ENCODE data around the gene TMOD4.

Gene TMOD4

GRCh38 chr1:151146072-151146411 is 29.7 kb downstream of the TMOD4 start:
- Mint-ChIP-seq H3K4me1 (peaks cover 50% of the 10 kb centered on the region), H3K27ac (no peak overlapping the region), H3K9me3 (no peaks in the 10 kb centered on the region), H3K27me3 (ENCODE audit: low read depth, poor library complexity) (peaks cover 20% of the 10 kb centered on the region), H3K4me3 (peak overlapping the region; percentile 87), H3K36me3 (ENCODE audit: low read depth) (peaks cover 5% of the 10 kb centered on the region)
- no peak for TF ChIP-seq CTCF (IDR thresholded peaks at IDR 0.05)
- no peak for DNase-seq

DNA sequence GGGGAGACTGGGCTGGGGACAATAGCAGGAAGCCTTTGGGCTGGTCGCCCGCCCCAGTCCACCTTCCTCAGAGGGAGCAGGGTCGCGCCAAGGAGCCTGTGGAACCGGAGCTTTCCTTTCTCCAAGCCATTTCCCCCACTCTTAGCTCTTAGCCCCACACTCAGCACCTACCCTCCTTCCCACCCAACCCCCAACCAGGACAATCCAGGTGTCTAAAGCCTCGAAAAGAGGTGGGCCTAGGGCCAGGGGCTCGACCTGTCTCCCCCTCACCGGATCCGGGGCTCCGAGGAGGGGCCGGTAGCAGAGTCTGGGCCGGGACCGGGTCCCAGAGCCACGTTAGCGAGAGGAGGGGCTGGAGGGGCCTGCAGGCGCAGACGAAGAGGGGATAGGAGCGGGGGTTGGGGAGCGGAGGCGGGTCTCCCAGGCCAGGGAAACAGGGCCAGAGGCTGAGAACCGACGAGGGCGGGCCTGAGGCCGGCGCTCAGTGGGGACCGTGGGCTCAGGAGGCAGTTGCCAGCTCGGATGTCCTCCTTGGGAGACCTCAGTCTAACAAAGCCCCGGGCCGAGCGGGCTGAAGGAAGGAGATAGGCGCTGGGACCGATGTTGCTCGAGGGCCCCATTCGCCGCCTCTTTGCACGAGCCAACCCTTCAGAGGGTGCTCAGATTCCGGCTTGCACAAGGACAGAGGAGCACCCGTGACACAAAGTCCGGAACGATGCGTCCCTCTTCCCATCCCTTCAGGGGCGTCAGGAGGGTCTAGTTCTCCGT is 30.3 kb downstream of the TMOD4 start:
- H3K27me3 Mint-ChIP-seq (ENCODE audit: low read depth, poor library complexity) = peaks cover 19% of the 10 kb centered on the region
- H3K36me3 Mint-ChIP-seq (ENCODE audit: low read depth) = peaks cover 5% of the 10 kb centered on the region
- no peak for TF ChIP-seq CTCF (IDR thresholded peaks at IDR 0.05)
- H3K27ac Mint-ChIP-seq = no peak overlapping the region
- H3K4me3 Mint-ChIP-seq = peak overlapping the region; percentile 87
- DNase-seq = peak; percentile 47
- H3K9me3 Mint-ChIP-seq = no peaks in the 10 kb centered on the region
- H3K4me1 Mint-ChIP-seq = peaks cover 50% of the 10 kb centered on the region

DNA sequence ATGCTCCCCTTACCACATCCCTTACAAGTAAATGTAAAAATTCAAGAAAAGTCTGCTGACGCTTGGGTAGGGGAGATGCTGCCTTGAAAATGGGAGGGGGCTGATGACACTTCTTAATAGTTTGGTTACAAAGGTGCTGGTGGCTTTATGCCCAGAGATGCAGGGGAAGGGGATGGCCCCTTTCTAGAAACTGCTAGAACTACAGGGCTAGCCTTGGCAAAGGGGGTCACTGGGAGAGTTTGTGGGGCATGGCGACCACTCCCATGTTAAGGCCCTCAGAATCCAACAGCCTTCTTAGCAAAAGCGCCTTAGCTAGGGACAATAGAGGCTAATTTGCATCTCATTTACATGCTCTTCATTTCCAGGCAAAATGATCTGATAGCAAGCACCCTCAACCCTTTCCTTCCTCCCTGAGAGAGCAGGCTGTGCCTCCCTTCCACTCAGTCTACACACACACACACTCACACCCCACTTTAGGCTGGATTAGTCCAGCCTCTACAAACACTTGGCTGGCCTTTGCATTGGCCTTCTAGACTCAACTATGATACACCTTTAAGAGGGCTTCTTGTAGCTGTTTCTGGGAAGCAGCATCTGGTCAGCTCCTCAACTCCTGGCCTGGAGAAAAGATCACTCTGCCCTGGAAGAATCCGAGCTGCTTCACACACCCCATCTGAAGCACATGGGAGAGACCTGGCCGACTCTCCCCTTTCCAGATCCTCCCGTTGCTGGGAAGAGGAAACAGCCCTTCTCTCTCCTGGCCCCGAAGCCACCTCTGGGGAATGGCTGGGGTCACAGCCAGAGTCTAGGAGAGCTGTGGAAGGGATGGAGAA is 31.1 kb downstream of the TMOD4 start:
- no peak for DNase-seq
- H3K27ac Mint-ChIP-seq = no peak overlapping the region
- H3K36me3 Mint-ChIP-seq (ENCODE audit: low read depth) = peaks cover 9% of the 10 kb centered on the region
- H3K4me3 Mint-ChIP-seq = peak overlapping the region; percentile 87
- peaks cover 50% of the 10 kb centered on the region for H3K4me1 Mint-ChIP-seq
- H3K27me3 Mint-ChIP-seq (ENCODE audit: low read depth, poor library complexity) = peaks cover 16% of the 10 kb centered on the region
- H3K9me3 Mint-ChIP-seq = no peaks in the 10 kb centered on the region
- no peak for TF ChIP-seq CTCF (IDR thresholded peaks at IDR 0.05)

- DNase-seq = no peak
- no peaks in the 10 kb centered on the region for H3K9me3 Mint-ChIP-seq
- peak overlapping the region; percentile 43 for H3K27ac Mint-ChIP-seq
- H3K4me3 Mint-ChIP-seq = peak overlapping the region; percentile 87
- peaks cover 16% of the 10 kb centered on the region for H3K27me3 Mint-ChIP-seq (ENCODE audit: low read depth, poor library complexity)
- H3K4me1 Mint-ChIP-seq = peaks cover 50% of the 10 kb centered on the region
- H3K36me3 Mint-ChIP-seq (ENCODE audit: low read depth) = peaks cover 15% of the 10 kb centered on the region
- no peak for TF ChIP-seq CTCF (IDR thresholded peaks at IDR 0.05)
Measured at GRCh38 chr1:151143986-151144385, 31.8 kb downstream of the TMOD4 start.

GRCh38 chr1:151143057-151143435 is 32.7 kb downstream of the TMOD4 start:
- peaks cover 22% of the 10 kb centered on the region for H3K36me3 Mint-ChIP-seq (ENCODE audit: low read depth)
- H3K9me3 Mint-ChIP-seq = no peaks in the 10 kb centered on the region
- peaks cover 11% of the 10 kb centered on the region for H3K27me3 Mint-ChIP-seq (ENCODE audit: low read depth, poor library complexity)
- peak overlapping the region; percentile 87 for H3K4me3 Mint-ChIP-seq
- no peak overlapping the region for H3K27ac Mint-ChIP-seq
- TF ChIP-seq CTCF (IDR thresholded peaks at IDR 0.05) = no peak
- peaks cover 50% of the 10 kb centered on the region for H3K4me1 Mint-ChIP-seq
- no peak for DNase-seq

Data from nephron progenitor cell (in vitro differentiated cells).